A673 (cell line): ENCODE data around the gene HLA-DQA2. TPM values are rescaled to one million over a fixed set of nuclear protein-coding genes. Genes with fewer than 3 reads are reported as not detected.

Experiments used
- BruUV-seq: library from RNA; stranded (reverse); fragments of 400-500 nt; replicated peaks from 2 replicates; lab custom pipeline; 2021; lab: Mats Ljungman, UMichigan
- CTCF ChIA-PET: fragments of 300-600 bp; sonication (Branson Sonifier 250); formaldehyde crosslinking; loops from one replicate; lab custom pipeline; 2022; ENCODE audit warnings: antibody characterized with exemption; lab: Charles Lee
- POLR2A ChIA-PET: fragments of 300-600 bp; sonication (Branson Sonifier 250); formaldehyde crosslinking; loops from one replicate; lab custom pipeline; 2022; ENCODE audit warnings: antibody characterized with exemption; ENCODE audit not compliant: low non-redundant PET; lab: Charles Lee
- DNase-seq: peaks from one replicate; pipeline ENCODE4 v3.0.0-alpha.2; 2015; ENCODE audit warnings: low spot score
- H3K27ac ChIP-seq: fragments of 200-600 bp; sonication (generic); 2 replicates; pipeline ENCODE4 v1.5.1; 2016; ENCODE audit warnings: mixed run types, low read depth, mild to moderate bottlenecking, mixed read lengths, antibody characterized with exemption, low read length; ENCODE audit not compliant: poor library complexity, severe bottlenecking
- H3K27me3 ChIP-seq: fragments of 200-600 bp; sonication (generic); replicated peaks from 2 replicates; pipeline ENCODE4 v1.6.1; 2017; ENCODE audit warnings: mixed run types, low read depth, mild to moderate bottlenecking, mixed read lengths, antibody characterized with exemption, low read length; ENCODE audit not compliant: insufficient read depth, poor library complexity
- H3K36me3 ChIP-seq: fragments of 200-600 bp; sonication (generic); 2 replicates; pipeline ENCODE4 v1.6.1; 2016; ENCODE audit warnings: mixed run types, mild to moderate bottlenecking, mixed read lengths, antibody characterized with exemption, low read length; ENCODE audit not compliant: insufficient read depth, poor library complexity, severe bottlenecking
- H3K4me1 ChIP-seq: fragments of 200-600 bp; sonication (generic); 2 replicates; pipeline ENCODE4 v1.6.1; 2017; ENCODE audit warnings: mixed run types, mild to moderate bottlenecking, mixed read lengths, antibody characterized with exemption, low read length; ENCODE audit not compliant: insufficient read depth, poor library complexity, severe bottlenecking
- H3K4me3 ChIP-seq: fragments of 200-600 bp; sonication (generic); 2 replicates; pipeline ENCODE4 v1.5.1; 2016; ENCODE audit warnings: low read depth, mixed run types, mild to moderate bottlenecking, mixed read lengths, low read length; ENCODE audit not compliant: poor library complexity, severe bottlenecking
- H3K9me3 ChIP-seq: fragments of 200-600 bp; sonication (generic); 2 replicates; pipeline ENCODE4 v1.6.1; 2016; ENCODE audit warnings: mixed run types, low read depth, mild to moderate bottlenecking, mixed read lengths, antibody characterized with exemption, low read length; ENCODE audit not compliant: poor library complexity, severe bottlenecking
- CTCF ChIP-seq: fragments of 300-800, 200-600 bp; sonication (generic); conservative IDR thresholded peaks from 2 replicates; pipeline ENCODE4 v1.5.1; 2017; ENCODE audit warnings: low read depth, mild to moderate bottlenecking, antibody characterized with exemption, low read length, moderate library complexity, mixed read lengths
- EZH2 ChIP-seq: fragments of 200-600 bp; sonication (generic); IDR thresholded peaks from 2 replicates; pipeline ENCODE4 v1.6.1; 2017; ENCODE audit warnings: borderline replicate concordance, low read depth, mild to moderate bottlenecking, mixed read lengths, antibody characterized with exemption, low read length; ENCODE audit not compliant: poor library complexity, severe bottlenecking
- intact Hi-C: fragments of 100-400 bp; cut with micrococcal nuclease; formaldehyde crosslinking; loops from one replicate; pipeline ENCODE4 v1.10.0; 2022; ENCODE audit not compliant: unreplicated experiment
- total RNA-seq: library from RNA; stranded (reverse); gene quantifications from 2 replicates; pipeline ENCODE4 v1.2.3, GENCODE V29; 2021

HLA-DQA2 gene
- total RNA-seq, 1 experiment from 2014 or later, result not detected

- no peak overlapping the region for H3K4me3 ChIP-seq
- TF ChIP-seq CTCF (no peak), EZH2 (no peak)
- no peaks in the 10 kb centered on the region for H3K4me1 ChIP-seq
- H3K27ac ChIP-seq, result no peak overlapping the region
- no TSS peak for BruUV-seq
- CTCF ChIA-PET, result no interaction called here
- peaks cover 5% of the 10 kb centered on the region for H3K27me3 ChIP-seq
- POLR2A ChIA-PET, result no interaction called here
- intact Hi-C loops, result no loop called here
- no peak for DNase-seq
- H3K36me3 ChIP-seq, result no peaks in the 10 kb centered on the region
- no peaks in the 10 kb centered on the region for H3K9me3 ChIP-seq
These were observed 27.9 kb upstream of the HLA-DQA2 start for GRCh38 chr6:32713241-32713640.

GRCh38 chr6:32716396-32716795 lies 24.8 kb upstream of the HLA-DQA2 start:
- intact Hi-C loops, result no loop called here
- H3K9me3 ChIP-seq, result no peaks in the 10 kb centered on the region
- ChIA-PET CTCF (no interaction called here), POLR2A (no interaction called here)
- no peaks in the 10 kb centered on the region for H3K36me3 ChIP-seq
- no peak for TF ChIP-seq CTCF
- TF ChIP-seq EZH2, result no peak
- peaks cover 18% of the 10 kb centered on the region for H3K27me3 ChIP-seq
- no peak overlapping the region for H3K4me3 ChIP-seq
- H3K27ac ChIP-seq, result no peak overlapping the region
- DNase-seq, result no peak
- no TSS peak for BruUV-seq
- H3K4me1 ChIP-seq, result no peaks in the 10 kb centered on the region

GRCh38 chr6:32718879-32719278 lies 22.3 kb upstream of the HLA-DQA2 start:
- Histone ChIP-seq H3K9me3 (no peaks in the 10 kb centered on the region), H3K4me1 (no peaks in the 10 kb centered on the region), H3K4me3 (no peak overlapping the region), H3K27ac (no peak overlapping the region), H3K36me3 (no peaks in the 10 kb centered on the region), H3K27me3 (peaks cover 35% of the 10 kb centered on the region)
- ChIA-PET CTCF (interaction anchor here (0.7 kb wide), 1 partner anchor 34 kb away, joined by 3 read pairs; no protein-coding TSS in a partner anchor), POLR2A (no interaction called here)
- TF ChIP-seq EZH2 (no peak), CTCF (no peak)
- no TSS peak for BruUV-seq
- intact Hi-C loops, result no loop called here
- DNase-seq, result no peak
